PC-3 (cell line): ENCODE data around the gene AKAP8L. TPM values are rescaled to one million over a fixed set of nuclear protein-coding genes. Genes with fewer than 3 reads are reported as not detected.
"Not testable (repeated sequence)": the region's sequence is repeated elsewhere in the genome, so short reads cannot be mapped to it uniquely, and the experiment has no call there.

Experiments used
- ATAC-seq: fragments of 200-7000 bp; cut with Tn5 transposase; 2 replicates; pipeline ENCODE4 v1.9.1; 2020; ENCODE audit warnings: mild to moderate bottlenecking, moderate library complexity
- BruUV-seq: library from RNA; stranded (reverse); fragments of 400-500 nt; replicated peaks from 2 replicates; lab custom pipeline; 2021; lab: Mats Ljungman, UMichigan
- CTCF ChIA-PET: fragments of 300-600 bp; sonication (Branson Sonifier 250); formaldehyde crosslinking; loops from one replicate; lab custom pipeline; 2022; ENCODE audit warnings: antibody characterized with exemption; lab: Charles Lee
- POLR2A ChIA-PET: fragments of 300-600 bp; sonication (Branson Sonifier 250); formaldehyde crosslinking; loops from one replicate; lab custom pipeline; 2022; ENCODE audit warnings: antibody characterized with exemption; ENCODE audit not compliant: unreplicated experiment; lab: Charles Lee
- DNase-seq: peaks from one replicate; pipeline ENCODE4 v3.0.0-alpha.2; 2015
- H2AFZ ChIP-seq: fragments of 300-600 bp; sonication (generic); 2 replicates; pipeline ENCODE4 v1.6.0; 2016; ENCODE audit warnings: antibody characterized with exemption, low read length
- H3F3A ChIP-seq: fragments of 300-600 bp; sonication (generic); one replicate; pipeline ENCODE4 v1.6.0; 2017; ENCODE audit warnings: antibody characterized with exemption, low read length, control low read depth, mild to moderate bottlenecking; ENCODE audit not compliant: unreplicated experiment
- H3K27ac ChIP-seq: fragments of 300-600 bp; sonication (generic); 2 replicates; pipeline ENCODE4 v1.5.1; 2016; ENCODE audit warnings: mild to moderate bottlenecking, low read length
- H3K27me3 ChIP-seq: fragments of 300-600 bp; sonication (generic); 2 replicates; pipeline ENCODE4 v1.6.1; 2016; ENCODE audit warnings: low read length, mixed read lengths
- H3K36me3 ChIP-seq: fragments of 300-600 bp; sonication (generic); 2 replicates; pipeline ENCODE4 v1.6.1; 2016; ENCODE audit warnings: low read depth, mixed run types, low read length, mixed read lengths
- H3K4me1 ChIP-seq: fragments of 300-600 bp; sonication (generic); 2 replicates; pipeline ENCODE4 v1.5.1; 2016; ENCODE audit warnings: low read length; ENCODE audit not compliant: insufficient read depth
- H3K4me2 ChIP-seq: fragments of 300-600 bp; sonication (generic); 2 replicates; pipeline ENCODE4 v1.6.0; 2016; ENCODE audit warnings: low read length
- H3K4me3 ChIP-seq: fragments of 300-600 bp; sonication (generic); 2 replicates; pipeline ENCODE4 v1.5.1; 2016; ENCODE audit warnings: mild to moderate bottlenecking, low read length, mixed read lengths
- H3K79me2 ChIP-seq: fragments of 300-600 bp; sonication (generic); 2 replicates; pipeline ENCODE4 v1.6.1; 2017; ENCODE audit warnings: low read length, mixed read lengths
- H3K9ac ChIP-seq: fragments of 300-600 bp; sonication (generic); 2 replicates; pipeline ENCODE4 v1.6.0; 2016; ENCODE audit warnings: mild to moderate bottlenecking, low read length
- H3K9me2 ChIP-seq: fragments of 300-600 bp; sonication (generic); replicated peaks from 2 replicates; pipeline ENCODE4 v1.6.1; 2016; ENCODE audit warnings: mixed run types, low read length, mixed read lengths
- H3K9me3 ChIP-seq: fragments of 300-600 bp; sonication (generic); 2 replicates; pipeline ENCODE4 v1.6.1; 2016; ENCODE audit warnings: low read length, mixed read lengths
- H4K20me1 ChIP-seq: fragments of 300-600 bp; sonication (generic); 2 replicates; pipeline ENCODE4 v1.6.1; 2016; ENCODE audit warnings: low read length, mixed read lengths
- CTCF ChIP-seq: fragments of 300-600 bp; sonication (generic); conservative IDR thresholded peaks from 2 replicates; pipeline ENCODE4 v1.5.1; 2017; ENCODE audit warnings: antibody characterized with exemption, low read depth, mild to moderate bottlenecking, low read length
- EZH2 ChIP-seq: fragments of 300-600 bp; sonication (generic); IDR thresholded peaks from one replicate; pipeline ENCODE4 v1.6.1; 2017; ENCODE audit warnings: antibody characterized with exemption, mild to moderate bottlenecking, low read length; ENCODE audit not compliant: unreplicated experiment
- EZH2phosphoT487 ChIP-seq: fragments of 300-600 bp; sonication (generic); IDR thresholded peaks from 2 replicates; pipeline ENCODE4 v1.6.1; 2018; ENCODE audit warnings: mild to moderate bottlenecking, antibody characterized with exemption, low read length, borderline replicate concordance
- intact Hi-C: fragments of 100-400 bp; cut with micrococcal nuclease; formaldehyde crosslinking; loops from 2 replicates; pipeline ENCODE4 v1.9.0; 2023
- total RNA-seq: library from RNA; depleted of rRNA; stranded (reverse); fragments of >200 nt; gene quantifications from 2 replicates; pipeline ENCODE4 v1.2.3, GENCODE V29; 2014

The AKAP8L gene
- total RNA-seq, 1 experiment from 2014 or later, result 97.9 TPM

GRCh38 chr19:15368051-15368632, 50.6 kb downstream of the AKAP8L start:
- no peaks in the 10 kb centered on the region for H3K9me2 ChIP-seq
- H3K4me2 ChIP-seq, result no peak overlapping the region
- no peak for TF ChIP-seq CTCF
- DNase-seq (no peak), ATAC-seq (no peak)
- no peak overlapping the region for H2AFZ ChIP-seq
- H3K4me1 ChIP-seq, result no peaks in the 10 kb centered on the region
- BruUV-seq, result no TSS peak
- intact Hi-C loops, result no loop called here
- peaks cover 51% of the 10 kb centered on the region for H3K36me3 ChIP-seq
- ChIA-PET CTCF (no interaction called here), POLR2A (no interaction called here)
- no peaks in the 10 kb centered on the region for H3K9me3 ChIP-seq
- no peak overlapping the region for H3K27ac ChIP-seq
- H4K20me1 ChIP-seq, result no peaks in the 10 kb centered on the region
- H3K27me3 ChIP-seq, result no peaks in the 10 kb centered on the region
- H3K4me3 ChIP-seq, result no peak overlapping the region
- H3K79me2 ChIP-seq, result peaks cover 15% of the 10 kb centered on the region
- no peak overlapping the region for H3K9ac ChIP-seq
- H3F3A ChIP-seq, result no peaks in the 10 kb centered on the region

- Histone ChIP-seq H3K4me2 (no peak overlapping the region), H3K4me1 (no peaks in the 10 kb centered on the region), H3K9me3 (no peaks in the 10 kb centered on the region), H3K27me3 (no peaks in the 10 kb centered on the region), H2AFZ (no peak overlapping the region), H3K9me2 (no peaks in the 10 kb centered on the region), H3K9ac (no peak overlapping the region), H3K4me3 (no peak overlapping the region), H3K27ac (no peak overlapping the region), H3K79me2 (0 out of 2 replicates have a peak, but pooled peaks cover 8% of the 10 kb centered on the region), H4K20me1 (no peaks in the 10 kb centered on the region), H3K36me3 (peaks cover 47% of the 10 kb centered on the region), H3F3A (no peaks in the 10 kb centered on the region)
- intact Hi-C loops, result no loop called here
- no TSS peak for BruUV-seq
- no peak for TF ChIP-seq EZH2
- no peak for TF ChIP-seq EZH2phosphoT487
- TF ChIP-seq CTCF, result no peak
- ChIA-PET POLR2A (no interaction called here), CTCF (no interaction called here)
- DNase-seq, result no peak
- no peak for ATAC-seq
Measured at GRCh38 chr19:15367439-15367838, 51.3 kb downstream of the AKAP8L start.

- no peaks in the 10 kb centered on the region for H4K20me1 ChIP-seq
- DNase-seq (no peak), ATAC-seq (no peak)
- TF ChIP-seq EZH2, result no peak
- no peak for TF ChIP-seq EZH2phosphoT487
- TF ChIP-seq CTCF, result no peak
- no peaks in the 10 kb centered on the region for H3K4me1 ChIP-seq
- intact Hi-C loops, result no loop called here
- no peaks in the 10 kb centered on the region for H3K79me2 ChIP-seq
- POLR2A ChIA-PET, result no interaction called here
- no peaks in the 10 kb centered on the region for H3F3A ChIP-seq
- no peak overlapping the region for H3K9ac ChIP-seq
- peaks cover 42% of the 10 kb centered on the region for H3K36me3 ChIP-seq
- H3K9me2 ChIP-seq, result no peaks in the 10 kb centered on the region
- no peak overlapping the region for H2AFZ ChIP-seq
- no TSS peak for BruUV-seq
- H3K27ac ChIP-seq, result no peak overlapping the region
- H3K4me2 ChIP-seq, result no peak overlapping the region
- no peak overlapping the region for H3K4me3 ChIP-seq
- CTCF ChIA-PET, result no interaction called here
- H3K27me3 ChIP-seq, result no peaks in the 10 kb centered on the region
- H3K9me3 ChIP-seq, result no peaks in the 10 kb centered on the region
Measured at GRCh38 chr19:15365264-15365663, 53.5 kb downstream of the AKAP8L start.

GRCh38 chr19:15363791-15364190, 55.0 kb downstream of the AKAP8L start:
- POLR2A ChIA-PET, ATAC-seq, intact Hi-C loops, H3K9ac ChIP-seq, H2AFZ ChIP-seq, H3K27ac ChIP-seq, H3K4me3 ChIP-seq, BruUV-seq, H3K4me2 ChIP-seq, DNase-seq, H3K9me3 ChIP-seq, H3K79me2 ChIP-seq, H3F3A ChIP-seq, CTCF ChIA-PET, H4K20me1 ChIP-seq, H3K4me1 ChIP-seq, H3K27me3 ChIP-seq, H3K9me2 ChIP-seq: not testable (repeated sequence)
- H3K36me3 ChIP-seq, result peaks cover 44% of the 10 kb centered on the region
